WTC11 (cell line): ENCODE data around the gene NEK2. TPM values are rescaled to one million over a fixed set of nuclear protein-coding genes. Genes with fewer than 3 reads are reported as not detected.

Experiments
- ATAC-seq: fragments of 200-7000 bp; cut with Tn5 transposase; 2 replicates; pipeline ENCODE4 v1.10.0; 2021; ENCODE audit warnings: mild to moderate bottlenecking, moderate library complexity
- CTCF ChIA-PET: fragments of 300-600 bp; sonication (Branson Sonifier 250); formaldehyde crosslinking; loops from one replicate; lab custom pipeline; 2021; ENCODE audit warnings: antibody characterized with exemption; lab: Charles Lee
- POLR2A ChIA-PET: fragments of 350-600 bp; sonication (Branson Sonifier 250); formaldehyde crosslinking; loops from one replicate; lab custom pipeline; 2021; ENCODE audit warnings: antibody characterized with exemption; lab: Charles Lee
- DNase-seq: peaks from one replicate; pipeline ENCODE4 v3.0.0; 2021; ENCODE audit warnings: low spot score
- H3K27ac Mint-ChIP-seq: 2 replicates; pipeline ENCODE4 v1.8.0; 2021; ENCODE audit warnings: mixed read lengths
- H3K27me3 Mint-ChIP-seq: 2 replicates; pipeline ENCODE4 v1.8.0; 2021; ENCODE audit warnings: low read depth, mild to moderate bottlenecking, moderate library complexity, mixed read lengths
- H3K36me3 Mint-ChIP-seq: 2 replicates; pipeline ENCODE4 v1.8.0; 2021; ENCODE audit warnings: mixed read lengths
- H3K4me1 Mint-ChIP-seq: 2 replicates; pipeline ENCODE4 v1.8.0; 2022; ENCODE audit warnings: mixed read lengths
- H3K4me3 Mint-ChIP-seq: 2 replicates; pipeline ENCODE4 v1.8.0; 2021; ENCODE audit warnings: mild to moderate bottlenecking, moderate library complexity, mixed read lengths
- H3K9me3 Mint-ChIP-seq: 2 replicates; pipeline ENCODE4 v1.8.0; 2021; ENCODE audit warnings: mixed read lengths
- AR ChIP-seq: fragments of 250-450 bp; sonication (Bioruptor Pico); IDR thresholded peaks from 2 replicates; pipeline ENCODE4 v1.9.0; 2021; ENCODE audit warnings: mild to moderate bottlenecking
- ATF1 ChIP-seq: sonication (generic); formaldehyde crosslinking; IDR thresholded peaks from 2 replicates; pipeline ENCODE4 v1.8.1; 2023; ENCODE audit warnings: mild to moderate bottlenecking, moderate library complexity, missing genetic modification reagents
- ATF3 ChIP-seq: sonication (generic); formaldehyde crosslinking; conservative IDR thresholded peaks from 2 replicates; pipeline ENCODE4 v1.8.1; 2022; ENCODE audit warnings: mild to moderate bottlenecking, missing genetic modification reagents
- CREB1 ChIP-seq: sonication (generic); formaldehyde crosslinking; IDR thresholded peaks from 2 replicates; pipeline ENCODE4 v1.8.0; 2023; ENCODE audit warnings: mild to moderate bottlenecking, missing genetic modification reagents
- EMX1 ChIP-seq: fragments of 250-450 bp; sonication (Bioruptor Pico); IDR thresholded peaks from 2 replicates; pipeline ENCODE4 v1.8.0; 2021; ENCODE audit warnings: mild to moderate bottlenecking
- GRHL2 ChIP-seq: fragments of 250-450 bp; sonication (Bioruptor Pico); IDR thresholded peaks from 2 replicates; pipeline ENCODE4 v1.8.0; 2022; ENCODE audit warnings: mild to moderate bottlenecking, moderate library complexity; ENCODE audit not compliant: insufficient replicate concordance, severe bottlenecking
- IRF2 ChIP-seq: sonication (generic); formaldehyde crosslinking; IDR thresholded peaks from 2 replicates; pipeline ENCODE4 v1.8.0; 2022; ENCODE audit warnings: low read depth, missing genetic modification reagents, borderline replicate concordance
- NR1H2 ChIP-seq: sonication (generic); formaldehyde crosslinking; IDR thresholded peaks from 2 replicates; pipeline ENCODE4 v1.9.0; 2021; ENCODE audit warnings: mild to moderate bottlenecking, moderate library complexity, missing genetic modification reagents
- NR2C2 ChIP-seq: sonication (generic); formaldehyde crosslinking; IDR thresholded peaks from 2 replicates; pipeline ENCODE4 v1.8.0; 2022; ENCODE audit warnings: mild to moderate bottlenecking, missing genetic modification reagents
- PRDM15 ChIP-seq: sonication (generic); formaldehyde crosslinking; IDR thresholded peaks from 2 replicates; pipeline ENCODE4 v1.8.0; 2022; ENCODE audit warnings: missing genetic modification reagents
- TCF7 ChIP-seq: sonication (generic); formaldehyde crosslinking; IDR thresholded peaks from 2 replicates; pipeline ENCODE4 v1.8.0; 2022; ENCODE audit warnings: mild to moderate bottlenecking, low read depth, missing genetic modification reagents, moderate library complexity
- TEAD4 ChIP-seq: sonication (generic); formaldehyde crosslinking; IDR thresholded peaks from 2 replicates; pipeline ENCODE4 v1.8.0; 2022; ENCODE audit warnings: mild to moderate bottlenecking, missing genetic modification reagents
- ZNF281 ChIP-seq: sonication (generic); formaldehyde crosslinking; IDR thresholded peaks from 2 replicates; pipeline ENCODE4 v1.8.0; 2023; ENCODE audit warnings: mild to moderate bottlenecking, missing genetic modification reagents
- ZNF532 ChIP-seq: fragments of 250-450 bp; sonication (Bioruptor Pico); IDR thresholded peaks from 2 replicates; pipeline ENCODE4 v1.9.0; 2021; ENCODE audit warnings: mild to moderate bottlenecking, borderline replicate concordance
- total RNA-seq: library from RNA; stranded (reverse); gene quantifications from 3 replicates; pipeline ENCODE4 v1.2.3, GENCODE V29; 2021
- TF ChIP-seq, protein P1 (sequence below): sonication (generic); formaldehyde crosslinking; IDR thresholded peaks from 2 replicates; pipeline ENCODE4 v1.8.1; 2023; ENCODE audit warnings: mild to moderate bottlenecking, moderate library complexity, missing genetic modification reagents

NEK2 gene
- total RNA-seq, 1 experiment from 2014 or later = 23.5 TPM

GRCh38 chr1:211619033-211619996 lies 56.1 kb downstream of the NEK2 start:
- H3K27me3 Mint-ChIP-seq = no peaks in the 10 kb centered on the region
- ChIA-PET CTCF (no interaction called here), POLR2A (interaction anchor here (0.6 kb wide), 1 partner anchor 358 kb away, joined by 4 read pairs; no protein-coding TSS in a partner anchor)
- ATAC-seq (no peak), DNase-seq (no peak)
- H3K27ac Mint-ChIP-seq = no peak overlapping the region
- no peak overlapping the region for H3K4me3 Mint-ChIP-seq
- no peaks in the 10 kb centered on the region for H3K36me3 Mint-ChIP-seq
- H3K4me1 Mint-ChIP-seq = peaks cover 4% of the 10 kb centered on the region; the same call in 1 of the 2 replicates
- H3K9me3 Mint-ChIP-seq = no peaks in the 10 kb centered on the region
- no peak for TF ChIP-seq IRF2 (CRISPR knock-in tag)
- TF ChIP-seq, all 79 proteins: peak for 0

GRCh38 chr1:211616965-211617297 lies 58.5 kb downstream of the NEK2 start:
- Mint-ChIP-seq H3K27me3 (no peaks in the 10 kb centered on the region), H3K36me3 (no peaks in the 10 kb centered on the region), H3K27ac (no peak overlapping the region), H3K4me1 (no peaks in the 10 kb centered on the region; the same call in 1 of the 2 replicates), H3K4me3 (no peak overlapping the region), H3K9me3 (no peaks in the 10 kb centered on the region)
- no peak for ATAC-seq
- CTCF ChIA-PET = no interaction called here
- POLR2A ChIA-PET = interaction anchor here (0.9 kb wide), 1 partner anchor 59 kb away, joined by 3 read pairs; the partner anchor contains the start of gene NEK2
- no peak for DNase-seq
- TF ChIP-seq, protein P1, sequence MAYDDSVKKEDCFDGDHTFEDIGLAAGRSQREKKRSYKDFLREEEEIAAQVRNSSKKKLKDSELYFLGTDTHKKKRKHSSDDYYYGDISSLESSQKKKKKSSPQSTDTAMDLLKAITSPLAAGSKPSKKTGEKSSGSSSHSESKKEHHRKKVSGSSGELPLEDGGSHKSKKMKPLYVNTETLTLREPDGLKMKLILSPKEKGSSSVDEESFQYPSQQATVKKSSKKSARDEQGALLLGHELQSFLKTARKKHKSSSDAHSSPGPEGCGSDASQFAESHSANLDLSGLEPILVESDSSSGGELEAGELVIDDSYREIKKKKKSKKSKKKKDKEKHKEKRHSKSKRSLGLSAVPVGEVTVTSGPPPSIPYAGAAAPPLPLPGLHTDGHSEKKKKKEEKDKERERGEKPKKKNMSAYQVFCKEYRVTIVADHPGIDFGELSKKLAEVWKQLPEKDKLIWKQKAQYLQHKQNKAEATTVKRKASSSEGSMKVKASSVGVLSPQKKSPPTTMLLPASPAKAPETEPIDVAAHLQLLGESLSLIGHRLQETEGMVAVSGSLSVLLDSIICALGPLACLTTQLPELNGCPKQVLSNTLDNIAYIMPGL (CRISPR knock-in tag) = no peak
- TF ChIP-seq ZNF532 (CRISPR knock-in tag) (no peak), PRDM15 (CRISPR knock-in tag) (no peak), GRHL2 (no peak), CREB1 (CRISPR knock-in tag) (no peak), AR (CRISPR knock-in tag) (no peak), NR2C2 (CRISPR knock-in tag) (no peak), TCF7 (no peak), ATF3 (CRISPR knock-in tag) (no peak), ATF1 (CRISPR knock-in tag) (no peak), TEAD4 (CRISPR knock-in tag) (no peak), EMX1 (CRISPR knock-in tag) (no peak), ZNF281 (CRISPR knock-in tag) (no peak), NR1H2 (CRISPR knock-in tag) (no peak)
